HG02623 (cell line): ENCODE results near the gene FAM227B.
"Not testable (repeated sequence)": the region's sequence is repeated elsewhere in the genome, so short reads cannot be mapped to it uniquely, and the experiment has no call there.

Experiments
- ATAC-seq: cut with Tn5 transposase; IDR thresholded peaks from one replicate; pipeline ENCODE4 v1.9.1; 2021; ENCODE audit warnings: moderate library complexity; ENCODE audit not compliant: unreplicated experiment

Gene FAM227B

DNA sequence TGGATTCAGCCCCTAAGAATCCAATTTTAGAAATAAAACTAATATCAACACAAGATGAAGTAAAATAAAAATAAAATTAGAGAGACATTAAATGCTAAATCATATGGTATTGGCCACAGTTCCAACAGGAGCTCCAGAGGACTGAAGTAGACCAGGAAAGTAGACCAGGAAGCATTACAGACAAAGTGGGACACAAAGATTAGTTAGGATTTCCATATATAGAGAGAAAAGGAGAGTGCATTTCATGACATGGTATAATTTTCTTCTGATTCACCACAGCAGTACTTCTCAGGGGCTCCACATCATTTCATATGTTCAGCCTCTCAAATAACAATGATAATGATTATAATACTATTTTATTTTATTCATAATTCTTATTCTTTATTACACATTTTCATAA is 179.3 kb downstream of the FAM227B start:
- ATAC-seq, result no peak

DNA sequence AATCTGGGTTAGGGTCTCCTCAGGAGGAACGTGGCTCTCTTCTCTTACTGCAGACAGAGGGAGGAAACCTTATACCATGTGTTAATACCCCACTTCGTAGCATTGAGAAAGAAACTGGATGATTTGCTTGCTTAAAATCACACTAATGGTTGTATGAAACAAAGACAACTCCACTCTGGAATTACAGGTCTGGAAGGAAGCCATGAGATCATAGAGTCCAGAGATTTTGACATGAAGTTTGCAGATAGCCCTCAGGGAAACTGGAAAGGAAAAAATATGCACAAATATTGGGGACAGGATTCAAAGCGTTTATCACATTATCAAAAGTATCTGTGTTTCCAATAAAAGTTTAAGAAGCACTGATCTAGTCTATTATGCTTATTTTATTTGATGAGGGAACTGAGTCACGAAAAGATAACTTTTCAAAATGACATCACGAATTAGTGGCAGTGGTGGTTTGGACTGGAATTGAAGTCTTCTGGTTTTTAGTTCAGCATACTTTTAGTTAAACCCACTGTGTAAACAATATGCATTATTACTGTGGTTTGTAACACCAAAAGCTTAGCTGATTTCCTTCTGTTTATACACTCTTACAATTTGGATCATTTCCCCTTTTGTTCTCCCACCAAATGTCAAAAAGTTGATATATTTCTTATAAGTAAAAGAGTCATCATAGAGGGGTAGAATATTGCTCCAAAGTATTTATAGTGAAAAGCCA is 180.8 kb downstream of the FAM227B start:
- ATAC-seq, result no peak

DNA sequence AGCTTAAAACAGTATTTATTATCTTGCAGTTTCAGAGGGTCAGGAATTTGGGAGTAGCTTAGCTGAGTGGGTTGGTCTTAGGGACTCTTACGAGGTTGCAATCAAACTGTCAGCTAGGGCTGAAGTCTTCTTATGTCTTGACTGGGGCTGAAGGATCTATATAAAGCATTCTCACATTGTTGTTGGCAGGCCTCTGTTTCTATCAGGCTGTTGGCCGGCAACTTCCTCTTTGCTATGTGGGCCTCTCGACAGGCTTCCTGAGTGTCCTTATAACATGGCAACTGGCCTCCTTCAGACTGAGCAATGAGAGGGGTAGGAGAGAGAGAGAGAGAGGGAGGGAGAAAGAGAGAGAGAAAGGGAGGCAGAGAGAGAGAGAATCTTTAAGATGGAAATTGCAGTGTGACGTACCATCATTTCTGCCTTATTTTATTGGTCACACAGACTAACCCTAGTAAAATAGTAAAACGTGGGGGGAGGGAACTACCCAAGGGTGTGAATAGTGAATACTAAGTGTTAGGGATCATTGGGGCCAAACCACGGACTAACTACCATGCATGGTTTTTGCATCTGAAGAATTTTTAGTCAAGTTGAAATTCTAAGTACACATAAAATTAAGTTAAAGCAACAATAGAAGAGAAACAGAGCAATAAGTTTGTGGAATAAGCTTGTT is 181.5 kb downstream of the FAM227B start:
- ATAC-seq, result no peak

DNA sequence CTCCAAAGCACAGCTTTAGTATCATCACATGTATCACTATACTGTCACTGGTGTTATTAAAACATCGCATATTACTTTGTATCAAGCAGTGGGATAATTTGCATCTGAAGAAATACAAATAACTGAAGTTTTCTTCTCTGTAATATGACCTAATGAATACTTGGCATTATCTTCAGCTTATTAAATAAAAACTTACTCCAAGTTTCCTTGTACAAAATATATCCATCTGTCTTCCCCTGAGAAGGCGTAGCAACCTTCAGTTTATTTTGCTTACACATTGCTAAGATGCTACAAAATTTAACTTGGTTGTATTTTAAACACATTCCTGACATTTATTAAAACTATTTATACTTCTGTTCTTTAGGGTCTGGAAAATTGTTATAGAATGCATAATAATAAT is 183.9 kb downstream of the FAM227B start:
- no peak for ATAC-seq

GRCh38 chr15:49435174-49435573 is 185.4 kb downstream of the FAM227B start:
- no peak for ATAC-seq

GRCh38 chr15:49430046-49430445 is 190.6 kb downstream of the FAM227B start:
- ATAC-seq, result no peak

- ATAC-seq, result no peak
These were observed 192.1 kb downstream of the FAM227B start for GRCh38 chr15:49428409-49429095.

DNA sequence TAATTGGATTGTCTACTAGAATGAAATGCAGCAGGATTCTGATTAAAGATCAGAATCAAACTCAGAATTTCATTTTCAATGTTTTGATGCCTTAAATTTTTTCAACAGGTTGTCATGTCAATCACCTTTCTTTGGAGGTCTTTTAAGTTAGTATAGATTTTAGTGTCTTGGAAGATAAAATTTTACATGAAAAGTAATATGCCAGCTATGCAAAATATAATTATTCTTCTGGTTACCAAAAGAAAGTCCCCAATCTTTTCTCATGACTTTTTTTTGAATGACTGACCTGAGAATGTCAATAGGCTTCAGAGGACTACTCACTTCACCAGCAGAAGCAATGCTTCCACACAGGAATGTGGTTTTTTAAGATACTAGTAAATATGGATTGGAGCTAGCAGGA is 193.2 kb downstream of the FAM227B start:
- ATAC-seq, result no peak

DNA sequence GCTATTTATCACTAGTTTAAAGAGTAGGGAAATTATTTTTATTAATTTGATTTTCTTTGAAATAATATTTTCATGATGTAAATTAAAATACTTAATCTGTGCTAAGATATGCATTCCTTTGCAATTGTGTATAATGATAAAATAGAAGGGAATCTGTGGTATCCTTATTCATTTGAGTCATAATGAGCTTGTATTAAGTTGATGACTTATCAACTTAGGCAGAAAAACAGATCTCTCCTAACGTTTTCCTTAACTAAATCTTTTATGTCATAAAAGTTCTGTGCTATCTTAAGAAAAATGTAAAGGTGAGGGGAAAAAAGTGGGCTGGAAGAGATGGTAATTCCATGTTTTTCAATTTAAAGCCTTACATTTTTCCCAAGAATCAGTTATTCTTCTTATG is 195.7 kb downstream of the FAM227B start:
- no peak for ATAC-seq

DNA sequence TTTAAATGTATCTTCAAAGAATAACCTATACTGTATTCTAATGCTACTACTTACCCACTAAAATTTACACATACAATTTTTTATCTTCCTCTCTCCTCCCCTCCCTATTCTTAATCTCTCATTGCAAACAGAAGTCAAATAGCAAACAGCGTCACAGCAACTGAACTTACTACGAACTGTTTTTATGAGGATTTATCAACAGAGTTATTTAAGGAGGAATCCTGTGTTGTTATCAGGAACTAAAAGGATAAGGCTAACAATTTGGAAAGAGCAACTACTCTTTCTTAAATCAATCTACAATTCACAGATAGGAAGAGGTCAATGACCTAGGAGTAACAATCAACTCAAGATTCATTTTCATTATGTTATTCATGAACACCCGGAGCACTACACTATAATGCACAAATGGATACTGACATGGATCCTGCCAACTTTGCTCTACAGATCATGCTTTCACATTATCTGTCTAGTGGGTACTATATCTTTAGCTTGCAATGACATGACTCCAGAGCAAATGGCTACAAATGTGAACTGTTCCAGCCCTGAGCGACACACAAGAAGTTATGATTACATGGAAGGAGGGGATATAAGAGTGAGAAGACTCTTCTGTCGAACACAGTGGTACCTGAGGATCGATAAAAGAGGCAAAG is 196.6 kb downstream of the FAM227B start:
- no peak for ATAC-seq

DNA sequence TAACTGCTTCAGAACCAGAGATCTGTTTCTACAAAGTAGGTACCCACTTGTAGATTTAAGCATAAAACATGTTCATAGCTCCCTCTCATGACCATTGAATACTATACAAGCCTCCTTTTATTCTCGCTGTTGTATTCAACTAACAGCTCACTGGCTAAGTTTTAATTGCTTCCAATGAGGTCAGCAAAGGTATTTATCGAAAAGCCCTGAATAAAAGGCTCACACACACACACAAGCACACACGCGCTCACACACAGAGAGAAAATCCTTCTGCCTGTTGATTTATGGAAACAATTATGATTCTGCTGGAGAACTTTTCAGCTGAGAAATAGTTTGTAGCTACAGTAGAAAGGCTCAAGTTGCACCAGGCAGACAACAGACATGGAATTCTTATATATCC is 197.6 kb downstream of the FAM227B start, which contains the start of gene FGF7:
Gene FGF7, plus strand, starts transcription at position 222 of the 400 bp plus-strand sequence. CDS start 1,056 bp downstream, outside the sequence.
- no peak for ATAC-seq

DNA sequence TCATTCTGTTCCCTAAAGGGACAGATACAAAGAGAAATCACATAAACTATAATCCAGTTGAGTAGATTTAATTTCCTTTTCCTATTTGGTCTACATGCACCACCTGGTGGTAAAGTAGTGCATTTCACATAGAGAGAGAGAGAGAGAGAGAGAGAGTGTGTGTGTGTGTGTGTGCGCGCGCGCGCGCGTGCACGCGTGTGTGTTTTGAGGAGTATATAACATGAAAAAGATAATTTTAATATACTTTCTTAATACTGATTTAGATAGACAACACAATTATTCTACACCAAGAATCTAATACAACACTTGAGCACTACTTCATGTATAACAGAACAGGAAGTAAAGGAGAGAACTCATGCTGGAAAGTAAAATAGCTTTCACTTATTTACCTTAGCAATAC is 198.6 kb downstream of the FAM227B start:
- ATAC-seq, result no peak

DNA sequence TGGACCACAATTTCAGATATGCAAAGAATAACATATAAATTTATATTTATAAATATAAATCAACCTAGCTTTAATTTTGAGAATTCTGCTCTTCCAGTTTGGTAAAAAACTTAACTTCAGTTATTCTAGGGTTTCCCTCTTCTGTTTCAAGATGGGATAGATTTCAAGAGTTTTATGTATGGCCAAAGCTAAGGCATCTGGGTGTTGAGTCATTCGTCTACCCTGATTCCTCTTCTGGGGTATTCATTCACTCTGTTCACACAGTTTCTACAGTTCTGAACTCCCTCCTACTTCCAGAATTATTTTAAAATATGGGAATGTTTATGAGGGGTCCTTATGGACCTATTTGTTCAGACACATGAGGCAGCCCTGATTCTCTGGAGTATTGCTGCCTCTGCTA is 201.8 kb downstream of the FAM227B start:
- ATAC-seq, result no peak

DNA sequence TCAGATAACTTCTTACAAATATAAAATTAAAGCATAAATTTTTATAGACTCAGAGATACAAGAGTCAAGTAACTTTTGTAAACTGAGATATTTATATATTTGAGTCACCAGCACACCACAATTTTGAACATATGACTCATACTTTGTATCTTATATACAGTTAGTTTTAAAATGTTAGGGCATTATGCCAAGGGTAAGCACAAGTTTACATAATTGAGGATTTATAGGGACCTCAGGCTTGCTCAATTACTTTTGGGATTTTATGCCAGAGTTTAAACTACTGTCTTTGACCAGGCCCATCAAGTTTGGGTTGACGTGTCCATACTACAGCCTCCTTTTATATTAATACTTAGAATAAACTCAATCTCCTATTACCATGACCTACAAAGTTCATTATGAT is 205.0 kb downstream of the FAM227B start:
- ATAC-seq, result no peak

- ATAC-seq, result no peak
These were observed 205.5 kb downstream of the FAM227B start for GRCh38 chr15:49415149-49415548.

DNA sequence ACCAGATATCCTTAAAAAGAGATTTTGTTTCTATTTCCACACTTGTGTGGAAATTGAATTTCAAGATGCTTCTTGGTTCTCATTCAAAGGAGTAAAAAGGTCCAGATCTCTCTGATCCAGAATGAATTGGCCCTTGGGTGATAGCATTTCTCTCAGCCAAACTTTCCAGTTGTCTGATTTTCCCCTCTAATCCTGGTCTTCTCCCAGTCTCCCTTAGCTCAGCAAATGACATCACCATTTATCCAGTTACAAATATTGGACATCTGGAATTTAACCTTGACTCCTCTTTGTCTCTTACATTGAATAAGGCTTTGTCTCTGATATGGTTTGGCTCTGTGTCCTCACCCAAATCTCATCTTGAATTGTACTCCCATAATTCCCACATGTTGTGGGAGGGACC is 207.8 kb downstream of the FAM227B start:
- no peak for ATAC-seq

- no peak for ATAC-seq
These were observed 210.0 kb downstream of the FAM227B start for GRCh38 chr15:49410641-49411040.

- ATAC-seq, result no peak
These were observed 214.1 kb downstream of the FAM227B start for GRCh38 chr15:49406352-49407118.

DNA sequence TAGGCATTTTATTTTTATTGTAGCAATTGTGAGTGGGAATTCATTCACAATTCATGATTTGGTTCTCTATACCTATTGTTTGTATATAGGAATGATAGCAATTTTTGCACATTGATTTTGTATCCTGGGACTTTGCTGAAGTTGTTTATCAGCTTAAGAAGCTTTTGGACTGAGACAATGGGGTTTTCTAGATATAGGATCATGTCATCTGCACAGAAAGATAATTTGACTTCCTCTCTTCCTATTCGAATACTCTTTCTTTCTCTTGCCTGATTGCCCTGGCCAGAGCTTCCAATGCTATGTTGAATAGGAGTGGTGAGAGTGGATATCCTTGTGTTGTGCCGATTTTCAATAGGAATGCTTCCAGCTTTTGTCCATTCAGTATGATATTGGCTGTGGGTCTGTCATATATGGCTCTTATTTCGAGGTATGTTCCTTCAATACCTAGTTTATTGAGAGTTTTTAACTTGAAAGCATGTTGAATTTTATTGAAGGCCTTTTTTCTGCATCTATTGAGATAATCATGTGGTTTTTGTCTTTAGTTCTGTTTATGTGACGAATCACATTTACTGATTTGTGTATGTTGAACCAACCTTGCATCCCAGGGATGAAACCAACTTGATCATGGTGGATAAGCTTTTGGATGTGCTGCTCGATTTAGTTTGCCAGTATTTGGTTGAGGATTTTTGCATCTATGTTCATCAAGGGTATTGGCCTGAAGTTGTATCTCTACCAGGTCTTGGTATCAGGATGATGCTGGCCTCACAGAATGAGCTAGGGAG is 217.9 kb downstream of the FAM227B start:
- not testable (repeated sequence) for ATAC-seq

- ATAC-seq, result no peak
These were observed 233.1 kb downstream of the FAM227B start for GRCh38 chr15:49387471-49387870.
